Hair follicle dermal papilla cell (primary cell): Measurements from ENCODE around the gene EXOC6. TPM values are rescaled to one million over a fixed set of nuclear protein-coding genes. Genes with fewer than 3 reads are reported as not detected.

Experiments
- small RNA-seq: library from RNA; depleted of rRNA; stranded (forward); fragments of <200 nt; gene quantifications from one replicate; pipeline ENCODE3, GENCODE V24; 2012
- total RNA-seq: library from RNA; depleted of rRNA; stranded (reverse); fragments of >200 nt; gene quantifications from 2 replicates; pipeline ENCODE4 v1.2.3, GENCODE V29; 2012

EXOC6 gene, protein sequence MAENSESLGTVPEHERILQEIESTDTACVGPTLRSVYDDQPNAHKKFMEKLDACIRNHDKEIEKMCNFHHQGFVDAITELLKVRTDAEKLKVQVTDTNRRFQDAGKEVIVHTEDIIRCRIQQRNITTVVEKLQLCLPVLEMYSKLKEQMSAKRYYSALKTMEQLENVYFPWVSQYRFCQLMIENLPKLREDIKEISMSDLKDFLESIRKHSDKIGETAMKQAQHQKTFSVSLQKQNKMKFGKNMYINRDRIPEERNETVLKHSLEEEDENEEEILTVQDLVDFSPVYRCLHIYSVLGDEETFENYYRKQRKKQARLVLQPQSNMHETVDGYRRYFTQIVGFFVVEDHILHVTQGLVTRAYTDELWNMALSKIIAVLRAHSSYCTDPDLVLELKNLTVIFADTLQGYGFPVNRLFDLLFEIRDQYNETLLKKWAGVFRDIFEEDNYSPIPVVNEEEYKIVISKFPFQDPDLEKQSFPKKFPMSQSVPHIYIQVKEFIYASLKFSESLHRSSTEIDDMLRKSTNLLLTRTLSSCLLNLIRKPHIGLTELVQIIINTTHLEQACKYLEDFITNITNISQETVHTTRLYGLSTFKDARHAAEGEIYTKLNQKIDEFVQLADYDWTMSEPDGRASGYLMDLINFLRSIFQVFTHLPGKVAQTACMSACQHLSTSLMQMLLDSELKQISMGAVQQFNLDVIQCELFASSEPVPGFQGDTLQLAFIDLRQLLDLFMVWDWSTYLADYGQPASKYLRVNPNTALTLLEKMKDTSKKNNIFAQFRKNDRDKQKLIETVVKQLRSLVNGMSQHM
- total RNA-seq = 4.1 and 4.9 TPM in 2 replicates

GRCh38 chr10:92848441-92849233 lies at the start of gene EXOC6:
EXOC6 (plus strand) TSS chr10:92848520; CDS start chr10:92848534, 14 bp downstream.

DNA sequence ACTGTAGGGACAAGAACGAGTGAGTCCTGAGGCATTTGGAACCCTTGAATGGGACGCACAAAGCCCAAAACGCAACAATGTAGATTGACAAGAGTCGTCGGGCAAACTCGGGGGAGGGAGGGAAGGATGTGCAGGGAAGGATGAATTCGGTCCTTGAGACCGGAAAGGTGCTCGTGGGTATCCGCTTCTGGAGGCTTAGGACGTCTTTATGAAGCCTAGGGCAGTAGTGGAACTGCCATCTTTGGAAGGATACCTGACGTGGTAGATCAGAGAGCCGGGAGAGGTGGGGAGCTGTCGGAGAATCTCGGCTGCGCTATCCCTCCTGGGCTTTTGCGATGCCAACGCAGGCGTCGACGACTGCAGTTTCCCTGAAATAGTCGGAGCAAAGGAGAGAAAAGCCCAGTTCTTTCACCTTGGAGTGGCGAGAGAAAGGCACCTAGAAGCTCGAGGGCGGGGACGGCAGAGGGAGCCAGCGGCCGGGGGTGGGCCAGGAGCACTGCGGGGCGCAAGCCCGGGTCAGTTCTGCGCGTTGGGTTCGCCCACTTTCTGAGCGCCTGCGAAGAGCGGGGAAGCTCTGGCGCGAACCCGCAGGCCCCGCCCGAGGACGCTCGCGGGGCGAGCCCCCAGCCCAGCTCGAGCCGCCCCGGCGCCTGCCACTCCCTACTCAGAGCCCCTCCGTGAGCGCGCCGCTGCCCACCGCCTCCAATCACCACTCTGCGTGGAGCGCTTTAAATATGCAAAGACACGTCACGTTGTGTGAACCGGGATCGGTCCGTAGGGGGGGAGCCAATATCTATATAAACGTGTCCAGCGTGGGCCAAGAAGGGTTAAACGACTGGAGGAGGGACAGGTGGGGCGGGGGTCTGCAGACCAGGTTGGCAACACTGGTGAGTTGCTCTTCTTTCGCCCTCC lies 211.9 kb downstream of the EXOC6 start, which contains the start of gene CYP26C1:
Gene CYP26C1, plus strand, starts transcription at position 824 of the 912 bp plus-strand sequence. CDS start 466 bp downstream, outside the sequence.

GRCh38 chr10:93073539-93074146 lies 225.3 kb downstream of the EXOC6 start, which contains the start of gene CYP26A1:
CYP26A1 (plus strand) TSS chr10:93073893; CDS start chr10:93073935, 42 bp downstream.

Small RNA genes within 50 kb of the gene (small RNA-seq; reads per million reads assigned to genes)
- not detected for gene AL392103.1

Other genes with a start within 250 kb of the EXOC6 start
- gene HHEX, start 158.6 kb upstream of the EXOC6 start, total RNA-seq = 0.73 and 1.3 TPM in 2 replicates
- under 0.01 and 0.16 TPM in 2 replicates for gene CYP26C1, start 212.3 kb downstream of the EXOC6 start, total RNA-seq
- gene CYP26A1, start 225.4 kb downstream of the EXOC6 start, total RNA-seq = not detected in 2 replicates